Measurements from ENCODE around the gene MB21D2. TPM values are rescaled to one million over a fixed set of nuclear protein-coding genes. Genes with fewer than 3 reads are reported as not detected.

The MB21D2 gene
- polyA plus RNA-seq, 1 donor (not counting 4 experiments of a cell fraction or from before 2014, with no cell fraction given), result 9.0 TPM

GRCh38 chr3:192918275-192918588 lies 576 bp upstream of the MB21D2 start:
- Histone ChIP-seq H3K9me3 (ENCODE audit: control insufficient read depth, low read depth, low read length) (no peaks in the 10 kb centered on the region), H3K36me3 (ENCODE audit: control insufficient read depth in 2 of 2, extremely low read depth in 1 of 2, insufficient read depth in 2 of 2, low read length in 2 of 2) (no peaks in the 10 kb centered on the region), H3K27me3 (ENCODE audit: control insufficient read depth, extremely low read depth, insufficient read depth, low read length) (no peaks in the 10 kb centered on the region), H3K9me1 (ENCODE audit: control insufficient read depth, extremely low read depth, insufficient read depth, low read length) (no peaks in the 10 kb centered on the region), H4K20me1 (ENCODE audit: control insufficient read depth, extremely low read depth, insufficient read depth, low read length) (no peaks in the 10 kb centered on the region), H3K9ac (ENCODE audit: control insufficient read depth, extremely low read depth, insufficient read depth, low read length) (peak overlapping the region; percentile 94), H3K4me1 (ENCODE audit: control insufficient read depth, extremely low read depth, insufficient read depth, low read length) (peaks cover 19% of the 10 kb centered on the region), H3K4me2 (ENCODE audit: control insufficient read depth, extremely low read depth, insufficient read depth, low read depth, low read length) (peak overlapping the region; percentile 83), H3K27ac (ENCODE audit: control insufficient read depth, insufficient read depth, low read length) (peak overlapping the region; percentile 87), H2AFZ (ENCODE audit: control insufficient read depth, low read length) (peak overlapping the region; percentile 84), H3K4me3 (ENCODE audit: control insufficient read depth in 2 of 3, extremely low read depth in 1 of 3, insufficient read depth in 2 of 3, low read depth in 1 of 3, low read length in 3 of 3) (peak overlapping the region; percentile 71 to 97 (median 73)), H3K79me2 (ENCODE audit: control insufficient read depth, insufficient read depth, low read length) (peaks cover 40% of the 10 kb centered on the region)
- FAIRE-seq, result no peak
- no peak for DNase-seq (ENCODE audit: low read depth, low spot score)
- TF ChIP-seq, protein P1, sequence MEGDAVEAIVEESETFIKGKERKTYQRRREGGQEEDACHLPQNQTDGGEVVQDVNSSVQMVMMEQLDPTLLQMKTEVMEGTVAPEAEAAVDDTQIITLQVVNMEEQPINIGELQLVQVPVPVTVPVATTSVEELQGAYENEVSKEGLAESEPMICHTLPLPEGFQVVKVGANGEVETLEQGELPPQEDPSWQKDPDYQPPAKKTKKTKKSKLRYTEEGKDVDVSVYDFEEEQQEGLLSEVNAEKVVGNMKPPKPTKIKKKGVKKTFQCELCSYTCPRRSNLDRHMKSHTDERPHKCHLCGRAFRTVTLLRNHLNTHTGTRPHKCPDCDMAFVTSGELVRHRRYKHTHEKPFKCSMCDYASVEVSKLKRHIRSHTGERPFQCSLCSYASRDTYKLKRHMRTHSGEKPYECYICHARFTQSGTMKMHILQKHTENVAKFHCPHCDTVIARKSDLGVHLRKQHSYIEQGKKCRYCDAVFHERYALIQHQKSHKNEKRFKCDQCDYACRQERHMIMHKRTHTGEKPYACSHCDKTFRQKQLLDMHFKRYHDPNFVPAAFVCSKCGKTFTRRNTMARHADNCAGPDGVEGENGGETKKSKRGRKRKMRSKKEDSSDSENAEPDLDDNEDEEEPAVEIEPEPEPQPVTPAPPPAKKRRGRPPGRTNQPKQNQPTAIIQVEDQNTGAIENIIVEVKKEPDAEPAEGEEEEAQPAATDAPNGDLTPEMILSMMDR (optimal IDR thresholded peaks at IDR 0.05 in 1 of 3, IDR thresholded peaks at IDR 0.05 in 1 of 3, conservative IDR thresholded peaks at IDR 0.05 in 1 of 3; ENCODE audit: extremely low read depth in 1 of 3, insufficient read depth in 2 of 3, low read length in 3 of 3), result no peak
- TF ChIP-seq EZH2 (IDR thresholded peaks at IDR 0.05; ENCODE audit: low read length), result no peak
- dilution Hi-C loops (cut with MboI; ENCODE audit: extremely low pct_ligation_motif_present, low sequenced_read_pairs), result no loop called here

DNA sequence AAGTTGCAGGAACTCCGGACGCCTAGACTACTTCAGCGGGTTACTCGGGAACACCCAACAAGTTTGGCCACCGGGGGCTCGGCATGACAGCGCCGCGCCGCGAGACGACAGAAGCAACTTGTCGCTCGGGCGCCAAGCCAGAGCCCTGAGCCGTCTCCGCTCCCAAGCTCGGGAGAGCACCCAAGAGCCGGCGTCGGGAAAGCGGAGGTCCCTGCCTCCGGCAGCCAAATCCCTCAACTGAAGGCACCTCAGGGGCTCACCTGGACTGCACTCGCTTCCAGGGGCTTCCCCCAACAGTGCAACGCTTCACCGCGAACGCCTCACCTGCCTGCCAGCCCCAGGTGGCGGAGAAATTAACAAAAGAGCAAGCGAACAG lies 640 bp downstream of the MB21D2 start:
- H2AFZ ChIP-seq (ENCODE audit: control insufficient read depth, low read length), result peak overlapping the region; percentile 98
- peak overlapping the region; percentile 73 to 97 (median 96) for H3K4me3 ChIP-seq (ENCODE audit: control insufficient read depth in 2 of 3, extremely low read depth in 1 of 3, insufficient read depth in 2 of 3, low read depth in 1 of 3, low read length in 3 of 3)
- H3K9me1 ChIP-seq (ENCODE audit: control insufficient read depth, extremely low read depth, insufficient read depth, low read length), result no peaks in the 10 kb centered on the region
- FAIRE-seq (no peak), DNase-seq (ENCODE audit: low read depth, low spot score) (no peak)
- H3K9me3 ChIP-seq (ENCODE audit: control insufficient read depth, low read depth, low read length), result no peaks in the 10 kb centered on the region
- no peaks in the 10 kb centered on the region for H3K36me3 ChIP-seq (ENCODE audit: control insufficient read depth in 2 of 2, extremely low read depth in 1 of 2, insufficient read depth in 2 of 2, low read length in 2 of 2)
- H3K9ac ChIP-seq (ENCODE audit: control insufficient read depth, extremely low read depth, insufficient read depth, low read length), result peak overlapping the region; percentile 94
- H3K4me1 ChIP-seq (ENCODE audit: control insufficient read depth, extremely low read depth, insufficient read depth, low read length), result peaks cover 19% of the 10 kb centered on the region
- TF ChIP-seq, protein P1 (optimal IDR thresholded peaks at IDR 0.05 in 1 of 3, IDR thresholded peaks at IDR 0.05 in 1 of 3, conservative IDR thresholded peaks at IDR 0.05 in 1 of 3; ENCODE audit: extremely low read depth in 1 of 3, insufficient read depth in 2 of 3, low read length in 3 of 3), result peak in 1 of 3 experiments; percentile 10
- no peak for TF ChIP-seq EZH2 (IDR thresholded peaks at IDR 0.05; ENCODE audit: low read length)
- H3K4me2 ChIP-seq (ENCODE audit: control insufficient read depth, extremely low read depth, insufficient read depth, low read depth, low read length), result peak overlapping the region; percentile 96
- H3K79me2 ChIP-seq (ENCODE audit: control insufficient read depth, insufficient read depth, low read length), result peaks cover 51% of the 10 kb centered on the region
- no peaks in the 10 kb centered on the region for H3K27me3 ChIP-seq (ENCODE audit: control insufficient read depth, extremely low read depth, insufficient read depth, low read length)
- no peaks in the 10 kb centered on the region for H4K20me1 ChIP-seq (ENCODE audit: control insufficient read depth, extremely low read depth, insufficient read depth, low read length)
- dilution Hi-C loops (cut with MboI; ENCODE audit: extremely low pct_ligation_motif_present, low sequenced_read_pairs), result no loop called here
- peak overlapping the region; percentile 95 for H3K27ac ChIP-seq (ENCODE audit: control insufficient read depth, insufficient read depth, low read length)
